GM06990 (cell line): Measurements from ENCODE around the gene TAB3.

Experiments used
- DNase-seq: peaks from one replicate; pipeline ENCODE4 v3.0.0-alpha.2; 2011; ENCODE audit not compliant: insufficient read length; ENCODE audit errors: extremely low read depth
- H3K27me3 ChIP-seq: replicated peaks from 2 replicates; pipeline ENCODE4 v1.6.0; 2011; ENCODE audit warnings: low read length; ENCODE audit not compliant: control insufficient read depth, insufficient read depth
- H3K36me3 ChIP-seq: 2 replicates; pipeline ENCODE4 v1.5.1; 2011; ENCODE audit warnings: low read length; ENCODE audit not compliant: control insufficient read depth, insufficient read depth
- H3K4me3 ChIP-seq: replicated peaks from 2 replicates; pipeline ENCODE4 v1.5.1; 2011; ENCODE audit warnings: low read depth, mild to moderate bottlenecking, control low read depth, low read length
- TF ChIP-seq, protein P1 (sequence below): IDR thresholded peaks from 2 replicates; pipeline ENCODE4 v1.5.1; 2011; ENCODE audit warnings: low read length, control low read depth, mild to moderate bottlenecking, inconsistent platforms; ENCODE audit not compliant: insufficient read depth, poor library complexity, severe bottlenecking

TAB3 gene

DNA sequence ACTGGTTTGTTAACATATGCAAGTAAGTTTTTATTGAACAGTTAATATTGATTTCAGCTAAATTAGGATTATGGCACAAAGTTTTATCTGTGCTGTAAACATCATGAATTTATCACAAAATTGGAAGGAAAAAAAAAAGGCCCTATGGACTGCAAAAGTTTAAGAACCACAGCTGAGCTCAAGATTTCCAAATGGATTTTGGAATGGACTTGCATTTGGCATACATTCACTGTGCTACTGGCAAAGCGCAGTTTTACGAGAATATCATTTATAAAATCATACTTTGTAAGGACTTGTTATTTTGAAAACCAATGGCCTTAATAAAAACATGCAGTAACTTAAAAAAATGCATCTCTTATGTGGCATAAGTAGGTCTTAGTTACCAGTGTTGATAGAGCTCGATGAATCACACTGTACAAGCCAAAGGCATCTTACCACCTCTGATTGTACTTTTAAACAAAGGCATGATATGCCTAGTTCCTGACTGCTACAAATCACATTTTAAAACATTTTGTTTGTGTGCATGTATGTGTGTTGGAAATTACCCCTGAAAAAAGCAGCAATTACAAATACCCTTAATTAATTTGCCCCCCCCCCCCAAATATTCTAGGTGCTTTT is 58.6 kb downstream of the TAB3 start:
- Histone ChIP-seq H3K36me3 (no peaks in the 10 kb centered on the region), H3K27me3 (no peaks in the 10 kb centered on the region), H3K4me3 (no peak overlapping the region)
- DNase-seq = no peak
- TF ChIP-seq, protein P1, sequence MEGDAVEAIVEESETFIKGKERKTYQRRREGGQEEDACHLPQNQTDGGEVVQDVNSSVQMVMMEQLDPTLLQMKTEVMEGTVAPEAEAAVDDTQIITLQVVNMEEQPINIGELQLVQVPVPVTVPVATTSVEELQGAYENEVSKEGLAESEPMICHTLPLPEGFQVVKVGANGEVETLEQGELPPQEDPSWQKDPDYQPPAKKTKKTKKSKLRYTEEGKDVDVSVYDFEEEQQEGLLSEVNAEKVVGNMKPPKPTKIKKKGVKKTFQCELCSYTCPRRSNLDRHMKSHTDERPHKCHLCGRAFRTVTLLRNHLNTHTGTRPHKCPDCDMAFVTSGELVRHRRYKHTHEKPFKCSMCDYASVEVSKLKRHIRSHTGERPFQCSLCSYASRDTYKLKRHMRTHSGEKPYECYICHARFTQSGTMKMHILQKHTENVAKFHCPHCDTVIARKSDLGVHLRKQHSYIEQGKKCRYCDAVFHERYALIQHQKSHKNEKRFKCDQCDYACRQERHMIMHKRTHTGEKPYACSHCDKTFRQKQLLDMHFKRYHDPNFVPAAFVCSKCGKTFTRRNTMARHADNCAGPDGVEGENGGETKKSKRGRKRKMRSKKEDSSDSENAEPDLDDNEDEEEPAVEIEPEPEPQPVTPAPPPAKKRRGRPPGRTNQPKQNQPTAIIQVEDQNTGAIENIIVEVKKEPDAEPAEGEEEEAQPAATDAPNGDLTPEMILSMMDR = no peak

DNA sequence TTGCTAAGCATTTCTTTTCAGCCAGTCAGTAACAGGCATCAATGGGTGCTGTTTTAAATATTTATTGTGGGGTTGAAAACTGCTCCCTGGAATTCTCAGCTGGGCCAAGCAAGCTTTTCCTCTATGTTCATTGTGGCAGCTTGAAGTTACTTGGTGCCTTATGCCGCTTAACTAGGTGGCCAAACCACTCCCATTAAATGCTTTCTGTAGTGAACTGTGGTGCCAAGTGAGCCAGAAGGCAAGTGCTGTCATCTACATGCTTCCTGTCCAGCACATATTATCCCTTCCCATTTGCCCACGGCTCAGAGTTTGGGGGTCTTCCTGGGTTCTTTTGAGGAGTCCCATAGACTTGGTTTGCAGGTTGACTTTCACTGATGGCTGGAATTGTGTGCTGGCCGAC is 64.8 kb downstream of the TAB3 start:
- Histone ChIP-seq H3K4me3 (no peak overlapping the region), H3K36me3 (no peaks in the 10 kb centered on the region), H3K27me3 (no peaks in the 10 kb centered on the region)
- TF ChIP-seq, protein P1 = no peak
- no peak for DNase-seq

DNA sequence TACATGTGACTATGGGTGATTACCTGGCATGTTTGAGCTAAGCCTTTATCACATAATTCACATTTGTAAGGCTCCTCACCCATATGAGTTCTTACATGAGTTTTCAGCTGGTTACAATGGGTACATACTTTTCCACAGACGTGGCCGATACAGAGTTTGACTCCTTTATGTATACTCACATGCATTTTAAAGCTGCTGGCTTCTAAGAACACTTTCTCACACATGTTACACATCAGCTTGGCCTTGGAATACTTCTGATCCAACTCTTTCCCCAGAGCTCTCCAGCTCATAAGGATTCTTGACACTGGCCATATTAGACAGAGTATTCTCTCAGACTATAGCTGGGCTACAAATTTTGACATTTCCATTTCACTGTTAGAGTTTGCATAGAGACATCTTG is 66.3 kb downstream of the TAB3 start:
- Histone ChIP-seq H3K36me3 (no peaks in the 10 kb centered on the region), H3K27me3 (no peaks in the 10 kb centered on the region), H3K4me3 (no peak overlapping the region)
- TF ChIP-seq, protein P1 = no peak
- no peak for DNase-seq

DNA sequence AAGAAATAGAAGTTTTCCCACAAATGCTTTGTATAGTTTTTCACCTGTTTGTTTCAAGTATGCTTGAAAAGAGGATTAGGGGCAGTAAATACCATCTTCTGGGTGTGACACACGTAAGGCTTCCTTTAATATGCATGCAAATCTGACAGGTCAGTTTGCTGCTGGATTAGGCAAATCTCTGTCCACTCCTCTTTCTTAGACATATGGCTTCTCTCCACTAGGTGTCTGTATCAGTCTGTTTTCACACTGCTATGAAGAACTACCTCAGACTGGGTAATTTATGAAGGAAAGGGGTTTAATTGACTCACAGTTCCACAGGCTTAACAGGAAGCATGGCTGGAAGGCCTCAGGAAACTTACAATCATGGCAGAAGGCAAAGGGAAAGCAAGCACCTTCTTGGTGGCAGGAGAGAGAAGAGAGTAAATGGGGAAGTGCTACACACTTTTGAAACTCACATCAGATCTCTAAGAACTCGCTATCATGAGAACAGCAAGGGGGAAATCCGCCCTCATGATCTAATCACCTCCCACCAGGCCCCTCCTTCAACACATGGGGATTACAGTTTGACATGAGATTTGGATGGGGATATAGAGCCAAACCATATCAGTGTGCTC is 66.9 kb downstream of the TAB3 start:
- H3K36me3 ChIP-seq = no peaks in the 10 kb centered on the region
- DNase-seq = no peak
- no peaks in the 10 kb centered on the region for H3K27me3 ChIP-seq
- H3K4me3 ChIP-seq = no peak overlapping the region
- TF ChIP-seq, protein P1 = no peak

DNA sequence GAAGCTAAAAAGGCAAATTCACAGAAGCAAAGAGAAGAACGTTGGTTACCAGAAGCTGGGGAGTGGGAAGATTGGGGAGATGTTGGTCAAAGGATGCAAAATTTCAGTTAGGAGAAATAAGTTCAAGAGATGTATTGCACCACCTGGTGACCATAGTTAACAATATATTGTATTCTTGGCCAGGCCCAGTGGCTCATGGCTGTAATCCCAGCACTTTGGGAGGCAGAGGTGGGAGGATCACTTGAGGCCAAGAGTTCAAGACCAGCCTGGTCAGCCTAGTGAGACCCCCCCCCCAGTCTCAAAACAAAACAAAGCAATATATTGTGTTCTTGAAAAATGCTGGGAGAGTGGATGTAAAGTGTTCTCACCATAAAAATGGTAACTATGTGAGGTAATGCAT is 67.9 kb downstream of the TAB3 start:
- Histone ChIP-seq H3K27me3 (no peaks in the 10 kb centered on the region), H3K36me3 (no peaks in the 10 kb centered on the region), H3K4me3 (no peak overlapping the region)
- TF ChIP-seq, protein P1 = no peak
- DNase-seq = no peak
